Stimulated activated CD4-positive, alpha-beta T cell treated with anti-CD3 and anti-CD28 coated beads, Interleukin-4, amount 100 ng/mL, for 1 hour (primary cell): ENCODE results near the gene MAP2K2.

ENCODE experiments used
- DNase-seq: peaks from one replicate; pipeline ENCODE4 v3.0.0-alpha.2; 2020

MAP2K2 gene

GRCh38 chr19:4058693-4059452 is 65.0 kb downstream of the MAP2K2 start:
- DNase-seq: no peak

DNA sequence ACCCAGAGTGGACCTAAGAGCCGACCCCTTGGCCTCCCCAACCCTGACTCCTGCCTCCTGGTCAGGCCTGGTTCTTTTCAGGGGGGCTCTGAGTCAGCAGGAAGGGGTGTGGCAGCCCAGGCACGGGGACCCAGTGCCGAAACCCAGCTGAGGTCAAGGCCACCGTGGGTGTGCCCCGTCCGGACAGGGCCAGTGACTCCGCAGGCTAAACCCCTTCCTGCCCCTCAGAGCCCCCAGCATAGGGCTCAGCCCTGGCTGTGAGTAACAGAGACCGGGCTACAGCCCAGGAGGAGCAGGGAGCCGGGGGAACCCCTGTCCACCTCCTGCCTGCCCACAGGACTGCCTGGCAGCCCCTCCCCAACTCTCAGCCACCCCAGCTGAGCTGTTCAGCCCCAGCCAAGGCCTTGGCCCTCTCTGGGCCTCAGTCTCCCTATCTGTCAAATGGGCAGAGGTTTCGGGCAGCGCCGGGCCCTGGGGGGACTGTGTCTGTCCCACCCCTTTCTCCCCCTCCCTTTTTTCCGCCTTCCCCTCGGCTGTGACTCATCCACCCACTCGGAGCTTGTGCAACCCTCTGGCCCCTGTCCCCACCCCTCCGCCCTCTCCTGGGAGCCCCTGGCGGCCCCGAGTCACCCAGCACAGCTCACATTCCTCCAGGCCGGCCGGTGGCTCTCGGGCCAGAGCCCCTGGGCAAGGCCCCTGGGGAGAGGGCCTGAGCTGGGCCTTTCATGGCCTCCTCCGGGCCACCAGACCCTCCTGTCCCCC is 65.8 kb downstream of the MAP2K2 start:
- DNase-seq: peak; percentile 65

- DNase-seq: no peak
Observed at GRCh38 chr19:4055209-4055552, 68.7 kb downstream of the MAP2K2 start.

DNA sequence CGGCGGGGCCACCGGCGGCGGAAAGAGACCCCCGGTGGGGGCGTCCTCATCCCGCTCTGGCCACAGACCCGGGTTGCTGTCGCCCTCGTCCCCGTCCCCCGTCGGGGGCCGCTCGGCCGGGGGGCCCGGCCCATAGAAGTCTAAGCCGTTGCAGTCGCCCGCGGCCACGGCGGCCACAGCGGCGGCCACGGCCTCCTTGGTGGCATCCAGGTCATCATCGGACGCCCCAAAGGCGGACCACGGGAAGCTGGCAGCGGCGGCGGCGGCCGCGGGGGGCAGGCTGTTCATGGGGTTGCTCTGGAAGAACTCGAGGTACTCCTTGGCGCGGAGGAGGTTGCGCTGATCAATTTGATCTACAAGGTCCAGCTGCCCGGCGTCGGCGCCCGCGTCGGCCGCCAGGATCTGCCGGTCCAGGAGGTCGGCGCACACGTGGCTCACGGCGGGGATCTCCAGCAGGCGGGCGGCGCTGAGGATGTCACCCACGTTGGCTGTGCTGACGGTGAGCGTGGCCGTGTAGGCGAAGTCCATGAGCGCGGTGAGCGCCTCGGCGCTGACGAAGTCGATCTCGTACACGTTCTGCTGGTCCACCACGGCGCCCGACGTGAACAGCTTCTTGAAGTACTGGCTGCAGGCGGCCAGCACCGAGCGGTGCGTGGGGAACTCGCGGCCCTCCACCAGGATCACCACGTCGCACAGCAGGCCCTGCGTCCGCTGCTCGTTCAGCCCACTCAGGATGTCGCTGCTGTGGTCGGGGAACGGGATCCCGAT is 69.3 kb downstream of the MAP2K2 start:
- DNase-seq: no peak

- no peak for DNase-seq
Observed at GRCh38 chr19:4053423-4054324, 70.2 kb downstream of the MAP2K2 start.

- no peak for DNase-seq
Observed at GRCh38 chr19:4052993-4053422, 70.9 kb downstream of the MAP2K2 start.

GRCh38 chr19:4052114-4052992 is 71.6 kb downstream of the MAP2K2 start:
- DNase-seq: no peak

- no peak for DNase-seq
Observed at GRCh38 chr19:4051175-4052101, 72.5 kb downstream of the MAP2K2 start.

DNA sequence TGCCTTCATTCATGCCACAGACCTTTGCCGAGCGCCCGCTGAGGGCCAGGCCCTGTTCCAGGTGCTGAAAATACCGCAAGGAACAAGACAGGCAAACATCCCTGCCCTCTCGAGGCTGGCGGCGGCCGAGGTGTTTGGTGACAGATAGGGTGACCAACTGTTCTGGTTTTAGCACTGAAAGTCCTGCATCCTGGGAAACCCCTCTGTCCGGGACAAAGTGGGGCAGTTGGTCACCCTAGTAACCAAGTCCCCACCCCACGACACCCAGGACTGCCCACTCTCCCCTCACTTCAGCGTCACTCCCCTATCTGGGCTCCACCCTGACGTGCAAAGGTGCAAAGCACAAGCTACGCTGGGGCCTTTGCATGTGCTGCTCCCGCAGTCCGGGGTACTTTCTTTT is 74.5 kb downstream of the MAP2K2 start:
- no peak for DNase-seq

DNA sequence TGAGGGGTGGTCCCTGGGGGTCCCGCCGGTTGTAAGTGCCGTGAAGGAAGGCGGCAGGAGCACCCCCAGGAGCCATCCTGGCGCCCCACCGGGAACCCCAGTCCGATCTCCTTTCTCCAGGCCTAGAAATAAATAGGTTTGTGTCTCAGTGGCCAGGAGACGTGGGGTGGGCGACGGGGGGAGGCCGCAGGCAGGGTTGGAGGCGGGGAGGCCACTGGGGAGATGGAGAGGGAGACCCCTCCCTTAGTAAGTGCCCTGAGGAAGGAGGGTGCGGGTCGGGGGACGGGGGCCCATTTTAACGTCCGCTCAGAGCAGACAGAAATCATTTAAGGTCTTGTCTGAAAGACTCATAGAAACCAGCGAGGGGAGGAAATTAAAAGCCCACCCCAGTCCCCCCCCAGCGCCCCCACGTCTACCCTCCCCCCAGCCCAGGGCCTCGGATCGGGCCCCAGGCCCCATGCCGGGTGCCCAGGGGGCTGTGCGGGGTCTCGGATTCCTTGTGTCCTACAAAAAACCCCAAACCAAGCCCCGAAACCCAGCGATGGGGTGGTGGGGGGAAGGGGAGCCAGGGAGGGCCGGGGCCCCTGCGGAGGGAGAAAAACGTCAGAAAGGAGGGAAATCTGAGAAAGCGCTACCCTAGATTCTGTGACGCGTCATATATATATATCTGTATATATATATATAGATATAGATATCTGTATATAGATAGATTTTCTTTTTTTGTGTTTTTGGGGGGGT is 76.8 kb downstream of the MAP2K2 start:
- no peak for DNase-seq

GRCh38 chr19:4046362-4046691 is 77.6 kb downstream of the MAP2K2 start:
- no peak for DNase-seq

DNA sequence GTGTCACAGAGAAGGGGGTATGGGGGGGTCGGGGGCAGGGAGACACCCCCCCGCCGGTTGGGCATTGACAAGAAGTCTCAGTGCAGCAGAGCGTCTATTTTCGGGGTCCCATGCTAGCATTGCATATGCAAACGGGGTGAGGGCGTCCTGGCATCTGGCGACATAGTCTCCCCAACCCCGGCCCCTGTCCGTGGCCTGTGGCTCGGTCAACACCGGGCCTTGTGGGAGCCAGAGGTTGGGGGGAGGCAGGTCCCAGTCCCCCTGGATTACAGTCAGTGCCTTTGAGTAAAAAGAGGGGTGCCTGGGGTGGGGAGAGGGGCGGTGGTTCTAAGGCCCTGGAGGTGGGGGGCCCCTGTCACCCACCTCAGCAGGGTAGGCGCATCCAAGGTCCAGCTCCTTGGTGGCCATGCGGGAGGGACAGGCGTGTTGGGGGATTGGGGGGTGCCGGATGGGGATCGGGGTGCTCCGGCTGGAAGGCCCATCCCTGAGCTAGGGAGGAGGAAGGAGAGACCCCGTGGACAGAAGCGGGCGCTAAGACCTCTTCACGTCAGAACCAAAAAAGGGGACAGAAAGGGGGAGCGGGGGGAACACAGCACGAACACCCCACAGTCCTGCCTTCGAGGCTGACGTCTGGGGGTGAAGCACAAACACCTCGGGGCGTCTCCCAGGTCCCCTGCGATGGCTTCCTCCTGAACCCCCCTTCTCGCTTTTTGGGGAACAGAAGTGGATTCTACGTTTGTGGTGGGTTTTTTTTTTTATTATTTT is 78.1 kb downstream of the MAP2K2 start:
- DNase-seq: no peak

GRCh38 chr19:4044990-4045465 is 78.9 kb downstream of the MAP2K2 start:
- no peak for DNase-seq

GRCh38 chr19:4043966-4044715 is 79.8 kb downstream of the MAP2K2 start:
- DNase-seq: no peak

DNA sequence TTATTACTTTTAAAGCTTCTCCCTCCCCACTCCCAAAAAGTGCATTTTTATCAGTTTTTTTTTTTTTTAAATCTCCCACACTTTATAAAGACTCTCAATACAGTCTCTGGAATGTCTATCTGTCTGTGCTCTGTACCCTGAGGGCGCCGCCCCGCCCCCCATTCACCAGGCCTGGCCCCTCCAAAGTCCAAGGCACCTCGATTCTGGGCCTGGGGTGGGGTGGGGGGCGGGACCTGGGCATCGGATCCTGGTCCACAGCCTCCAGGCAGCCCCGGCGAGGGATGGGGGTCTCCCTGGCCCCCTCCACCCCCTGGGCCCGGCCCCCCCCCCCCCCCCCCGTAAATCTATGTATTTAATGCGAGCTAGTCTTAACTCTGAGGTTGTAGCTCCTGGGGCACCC is 80.5 kb downstream of the MAP2K2 start:
- no peak for DNase-seq

- DNase-seq: no peak
Observed at GRCh38 chr19:4042731-4043082, 81.2 kb downstream of the MAP2K2 start.

GRCh38 chr19:4042064-4042730 is 81.7 kb downstream of the MAP2K2 start:
- DNase-seq: no peak
